RWPE2 (cell line): ENCODE measurements around the gene ST8SIA6.
A peak's percentile ranks its signal among the peaks of the same experiment; 100 is the strongest.
"Not testable (repeated sequence)": the region's sequence is repeated elsewhere in the genome, so short reads cannot be mapped to it uniquely, and the experiment has no call there.

Experiments
- ATAC-seq: fragments of 200-7000 bp; cut with Tn5 transposase; 3 replicates; pipeline ENCODE4 v1.9.1; 2021; ENCODE audit warnings: low read depth
- DNase-seq: peaks from one replicate; pipeline ENCODE4 v3.0.0-alpha.2; 2020; ENCODE audit warnings: low spot score
- H3K27ac ChIP-seq: fragments of 450-650 bp; 2 replicates; pipeline ENCODE4 v1.5.1; 2017; ENCODE audit warnings: mild to moderate bottlenecking; ENCODE audit not compliant: poor library complexity, severe bottlenecking
- H3K27me3 ChIP-seq: fragments of 250-450 bp; sonication (Bioruptor Pico); 2 replicates; pipeline ENCODE4 v1.5.1; 2021; ENCODE audit warnings: mild to moderate bottlenecking, moderate library complexity; ENCODE audit not compliant: insufficient read depth, poor library complexity, severe bottlenecking
- H3K36me3 ChIP-seq: fragments of 250-450 bp; sonication (Bioruptor Pico); 2 replicates; pipeline ENCODE4 v1.5.1; 2020; ENCODE audit warnings: low read depth, mild to moderate bottlenecking, moderate library complexity
- H3K4me1 ChIP-seq: fragments of 250-450 bp; sonication (Bioruptor Pico); 2 replicates; pipeline ENCODE4 v1.5.1; 2021; ENCODE audit warnings: mild to moderate bottlenecking, moderate library complexity; ENCODE audit not compliant: insufficient read depth, poor library complexity, severe bottlenecking
- H3K4me3 ChIP-seq: fragments of 250-450 bp; sonication (Bioruptor Pico); 2 replicates; pipeline ENCODE4 v1.5.1; 2021; ENCODE audit warnings: mild to moderate bottlenecking, moderate library complexity; ENCODE audit not compliant: severe bottlenecking
- H3K9me3 ChIP-seq: fragments of 250-450 bp; sonication (Bioruptor Pico); 2 replicates; pipeline ENCODE4 v1.5.1; 2021; ENCODE audit warnings: mild to moderate bottlenecking, moderate library complexity; ENCODE audit not compliant: severe bottlenecking
- TF ChIP-seq, protein P1 (sequence below): fragments of 450-650 bp; IDR thresholded peaks from one replicate; pipeline ENCODE4 v1.5.1; 2017; ENCODE audit warnings: mild to moderate bottlenecking, moderate library complexity; ENCODE audit not compliant: poor library complexity, severe bottlenecking

ST8SIA6 gene

DNA sequence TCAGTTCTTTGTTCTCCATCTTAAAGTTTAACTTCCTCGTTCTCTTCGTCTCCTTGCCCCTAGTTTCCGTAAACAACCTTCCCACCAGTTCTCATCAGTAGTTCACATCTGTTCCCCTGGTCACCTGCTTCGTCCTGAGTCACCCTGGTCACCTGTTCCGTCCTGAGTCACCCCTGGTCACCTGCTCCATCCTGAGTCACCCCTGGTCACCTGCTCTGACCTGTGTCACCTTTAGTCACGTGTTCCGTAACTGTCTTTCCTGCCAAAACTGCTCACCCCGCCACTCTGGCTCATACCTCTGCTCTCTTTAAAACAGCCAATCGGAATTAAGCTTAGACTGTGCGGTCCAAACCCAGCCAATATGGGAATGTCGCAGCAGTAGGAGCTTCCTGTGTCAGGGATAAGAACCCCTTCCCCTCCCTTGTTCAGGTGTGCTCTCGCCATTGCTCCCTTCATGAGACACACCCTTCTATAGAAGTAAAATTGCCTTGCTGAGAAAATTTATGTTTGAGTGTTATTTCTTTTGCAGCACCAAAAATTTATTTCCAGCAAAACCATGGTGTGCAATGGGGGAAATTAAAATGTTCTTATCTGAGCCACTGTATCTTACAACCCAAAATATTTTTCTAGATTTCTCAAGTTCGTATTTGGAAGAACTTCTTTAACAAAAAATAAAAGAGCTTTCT lies 114.1 kb downstream of the ST8SIA6 start:
- TF ChIP-seq, protein P1, sequence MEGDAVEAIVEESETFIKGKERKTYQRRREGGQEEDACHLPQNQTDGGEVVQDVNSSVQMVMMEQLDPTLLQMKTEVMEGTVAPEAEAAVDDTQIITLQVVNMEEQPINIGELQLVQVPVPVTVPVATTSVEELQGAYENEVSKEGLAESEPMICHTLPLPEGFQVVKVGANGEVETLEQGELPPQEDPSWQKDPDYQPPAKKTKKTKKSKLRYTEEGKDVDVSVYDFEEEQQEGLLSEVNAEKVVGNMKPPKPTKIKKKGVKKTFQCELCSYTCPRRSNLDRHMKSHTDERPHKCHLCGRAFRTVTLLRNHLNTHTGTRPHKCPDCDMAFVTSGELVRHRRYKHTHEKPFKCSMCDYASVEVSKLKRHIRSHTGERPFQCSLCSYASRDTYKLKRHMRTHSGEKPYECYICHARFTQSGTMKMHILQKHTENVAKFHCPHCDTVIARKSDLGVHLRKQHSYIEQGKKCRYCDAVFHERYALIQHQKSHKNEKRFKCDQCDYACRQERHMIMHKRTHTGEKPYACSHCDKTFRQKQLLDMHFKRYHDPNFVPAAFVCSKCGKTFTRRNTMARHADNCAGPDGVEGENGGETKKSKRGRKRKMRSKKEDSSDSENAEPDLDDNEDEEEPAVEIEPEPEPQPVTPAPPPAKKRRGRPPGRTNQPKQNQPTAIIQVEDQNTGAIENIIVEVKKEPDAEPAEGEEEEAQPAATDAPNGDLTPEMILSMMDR: no peak
- no peak overlapping the region for H3K4me3 ChIP-seq
- peaks cover 6% of the 10 kb centered on the region for H3K4me1 ChIP-seq
- no peaks in the 10 kb centered on the region for H3K27me3 ChIP-seq
- no peaks in the 10 kb centered on the region for H3K36me3 ChIP-seq
- DNase-seq (no peak), ATAC-seq (no peak)
- no peak overlapping the region for H3K27ac ChIP-seq
- peaks cover 7% of the 10 kb centered on the region for H3K9me3 ChIP-seq

DNA sequence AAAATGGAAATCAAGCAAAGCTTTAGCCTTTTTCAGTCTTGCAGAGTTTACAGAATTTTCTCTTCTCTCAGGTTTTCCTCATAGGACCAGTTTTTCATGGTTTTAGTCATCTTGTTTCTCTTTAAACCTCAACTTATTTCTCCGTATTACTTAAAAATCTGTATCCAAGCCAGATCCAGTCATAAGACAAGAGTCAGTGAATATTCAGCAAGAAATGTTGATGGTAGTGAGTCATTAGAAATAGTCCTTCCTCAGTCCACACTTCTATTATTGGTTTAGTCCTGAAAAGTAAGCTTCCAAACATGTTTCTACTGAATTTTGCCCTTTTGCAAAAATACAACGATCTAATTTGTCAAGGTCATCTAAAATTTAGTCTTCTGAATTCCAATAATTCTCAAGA lies 119.3 kb downstream of the ST8SIA6 start:
- Histone ChIP-seq H3K9me3 (no peaks in the 10 kb centered on the region), H3K4me3 (no peak overlapping the region), H3K36me3 (no peaks in the 10 kb centered on the region), H3K27ac (peak overlapping the region; percentile 36), H3K27me3 (no peaks in the 10 kb centered on the region), H3K4me1 (peaks cover 11% of the 10 kb centered on the region)
- peak; percentile 89 for ATAC-seq
- TF ChIP-seq, protein P1: no peak
- DNase-seq: no peak

DNA sequence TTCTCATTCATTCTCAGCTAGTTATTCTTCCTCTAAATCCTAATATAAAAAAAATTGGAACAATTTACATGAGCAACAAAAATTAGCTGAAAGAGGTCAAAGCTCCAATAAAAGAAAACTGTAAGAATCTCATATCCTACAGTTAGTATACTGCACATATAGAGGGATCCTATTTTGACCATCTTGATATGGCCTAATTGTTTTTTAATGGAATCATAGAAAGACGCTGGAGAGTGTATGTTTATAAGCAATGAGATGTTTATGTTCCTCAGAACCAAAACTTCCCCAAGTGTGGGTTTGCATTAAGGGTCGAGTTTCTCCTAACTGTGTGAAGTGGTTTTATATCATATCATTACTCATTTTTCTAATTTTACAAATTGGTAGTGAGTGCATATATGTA lies 123.9 kb downstream of the ST8SIA6 start:
- Histone ChIP-seq H3K4me3 (no peak overlapping the region), H3K27ac (no peak overlapping the region), H3K9me3 (no peaks in the 10 kb centered on the region), H3K4me1 (peaks cover 8% of the 10 kb centered on the region), H3K27me3 (no peaks in the 10 kb centered on the region), H3K36me3 (no peaks in the 10 kb centered on the region)
- ATAC-seq: no peak
- TF ChIP-seq, protein P1: no peak
- no peak for DNase-seq

DNA sequence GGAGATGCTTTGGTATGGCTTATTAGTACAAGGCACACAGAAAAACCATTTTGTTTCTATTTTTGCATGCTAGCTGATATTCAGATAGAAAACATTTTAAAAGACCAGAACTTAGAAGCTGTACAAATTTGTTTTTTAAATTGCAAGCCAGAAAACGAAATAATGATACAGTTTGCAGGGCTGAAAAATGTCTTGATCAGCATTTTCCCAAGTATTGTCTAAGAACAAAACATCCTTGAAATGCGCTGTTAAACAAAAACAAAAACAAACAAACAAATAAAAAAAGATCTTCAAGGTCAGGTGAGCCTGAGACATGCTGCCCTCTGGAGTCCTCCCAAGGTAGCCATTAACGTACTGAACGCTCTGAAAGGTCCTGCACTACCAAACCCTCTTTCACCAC lies 128.0 kb downstream of the ST8SIA6 start:
- ATAC-seq: no peak
- TF ChIP-seq, protein P1: no peak
- DNase-seq: no peak
- no peaks in the 10 kb centered on the region for H3K27me3 ChIP-seq
- H3K9me3 ChIP-seq: no peaks in the 10 kb centered on the region
- no peak overlapping the region for H3K27ac ChIP-seq
- H3K4me1 ChIP-seq: no peaks in the 10 kb centered on the region
- no peaks in the 10 kb centered on the region for H3K36me3 ChIP-seq
- H3K4me3 ChIP-seq: no peak overlapping the region

DNA sequence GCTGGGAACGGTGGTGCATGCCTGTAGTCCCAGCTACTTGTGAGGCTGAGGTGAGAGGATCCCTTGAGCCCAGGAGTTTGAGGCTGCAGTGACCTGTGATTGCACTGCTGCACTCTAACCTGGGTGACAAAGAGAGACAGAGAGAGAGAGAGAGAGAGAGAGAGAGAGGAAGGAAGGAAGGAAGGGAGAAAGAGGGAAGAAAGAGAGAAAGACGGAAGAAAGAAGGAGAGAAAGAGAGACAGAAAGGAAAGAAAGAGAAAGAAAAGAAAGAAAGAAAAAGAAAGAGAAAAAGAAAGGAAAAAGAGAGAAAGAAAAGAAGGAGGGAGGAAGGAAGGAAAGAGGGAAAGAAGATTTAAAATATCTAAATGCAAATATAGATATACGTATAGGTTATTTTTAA lies 132.4 kb downstream of the ST8SIA6 start:
- not testable (repeated sequence) for H3K27ac ChIP-seq, H3K4me3 ChIP-seq, H3K4me1 ChIP-seq, H3K9me3 ChIP-seq, H3K36me3 ChIP-seq, DNase-seq, H3K27me3 ChIP-seq, ATAC-seq
